ENCODE measurements around the gene KIF5C. TPM values are rescaled to one million over a fixed set of nuclear protein-coding genes. Genes with fewer than 3 reads are reported as not detected.

Gene KIF5C
- total and polyA plus RNA-seq, 4 donors = 0.06 to 0.25 (median 0.14) TPM

DNA sequence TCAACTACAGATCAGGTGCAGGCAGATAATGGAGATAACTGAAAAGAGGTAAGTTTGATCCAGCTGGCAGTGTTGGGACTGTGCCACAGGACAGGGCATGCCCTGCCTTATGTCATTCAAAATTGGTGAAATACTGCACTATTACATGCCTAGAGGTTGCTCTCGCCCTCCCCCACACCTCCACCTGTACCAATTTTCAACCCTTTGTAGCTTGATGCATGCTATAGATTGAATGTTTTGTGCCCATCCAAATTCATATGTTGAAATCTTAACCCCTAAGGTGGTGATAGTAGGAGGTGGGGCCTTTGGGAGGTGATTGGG lies 91.4 kb downstream of the KIF5C start (continued):
- TF ChIP-seq, protein P1, sequence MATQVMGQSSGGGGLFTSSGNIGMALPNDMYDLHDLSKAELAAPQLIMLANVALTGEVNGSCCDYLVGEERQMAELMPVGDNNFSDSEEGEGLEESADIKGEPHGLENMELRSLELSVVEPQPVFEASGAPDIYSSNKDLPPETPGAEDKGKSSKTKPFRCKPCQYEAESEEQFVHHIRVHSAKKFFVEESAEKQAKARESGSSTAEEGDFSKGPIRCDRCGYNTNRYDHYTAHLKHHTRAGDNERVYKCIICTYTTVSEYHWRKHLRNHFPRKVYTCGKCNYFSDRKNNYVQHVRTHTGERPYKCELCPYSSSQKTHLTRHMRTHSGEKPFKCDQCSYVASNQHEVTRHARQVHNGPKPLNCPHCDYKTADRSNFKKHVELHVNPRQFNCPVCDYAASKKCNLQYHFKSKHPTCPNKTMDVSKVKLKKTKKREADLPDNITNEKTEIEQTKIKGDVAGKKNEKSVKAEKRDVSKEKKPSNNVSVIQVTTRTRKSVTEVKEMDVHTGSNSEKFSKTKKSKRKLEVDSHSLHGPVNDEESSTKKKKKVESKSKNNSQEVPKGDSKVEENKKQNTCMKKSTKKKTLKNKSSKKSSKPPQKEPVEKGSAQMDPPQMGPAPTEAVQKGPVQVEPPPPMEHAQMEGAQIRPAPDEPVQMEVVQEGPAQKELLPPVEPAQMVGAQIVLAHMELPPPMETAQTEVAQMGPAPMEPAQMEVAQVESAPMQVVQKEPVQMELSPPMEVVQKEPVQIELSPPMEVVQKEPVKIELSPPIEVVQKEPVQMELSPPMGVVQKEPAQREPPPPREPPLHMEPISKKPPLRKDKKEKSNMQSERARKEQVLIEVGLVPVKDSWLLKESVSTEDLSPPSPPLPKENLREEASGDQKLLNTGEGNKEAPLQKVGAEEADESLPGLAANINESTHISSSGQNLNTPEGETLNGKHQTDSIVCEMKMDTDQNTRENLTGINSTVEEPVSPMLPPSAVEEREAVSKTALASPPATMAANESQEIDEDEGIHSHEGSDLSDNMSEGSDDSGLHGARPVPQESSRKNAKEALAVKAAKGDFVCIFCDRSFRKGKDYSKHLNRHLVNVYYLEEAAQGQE (IDR thresholded peaks at IDR 0.05) = no peak

DNA sequence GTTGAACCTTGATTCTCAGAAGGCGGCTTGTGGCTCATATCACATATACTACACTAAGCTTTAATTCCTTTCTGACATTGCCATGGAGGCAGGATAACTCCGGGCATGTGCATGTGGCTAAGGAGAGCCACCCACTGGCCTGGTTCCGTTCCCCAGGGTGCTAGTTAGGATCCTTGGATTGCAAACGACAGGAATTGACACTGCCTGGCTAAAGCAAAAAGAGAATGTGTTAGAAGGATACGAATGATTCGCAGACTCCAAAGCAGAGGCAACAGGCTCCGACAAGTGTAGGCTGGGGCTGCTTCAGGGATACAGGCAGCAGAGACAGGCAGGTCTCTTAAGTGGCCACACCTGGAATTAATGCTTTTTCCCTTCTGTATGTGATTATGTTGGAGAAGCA lies 92.0 kb downstream of the KIF5C start:
- no peaks in the 10 kb centered on the region for H3K36me3 ChIP-seq (ENCODE audit: control insufficient read depth in 4 of 4, insufficient read depth in 3 of 4, low read depth in 1 of 4, low read length in 3 of 4)
- WGBS = 90% methylated on average over 7 of the region's 7 CpGs
- H3K27ac ChIP-seq (ENCODE audit: low read depth in 1 of 2, low read length in 2 of 2) = no peak overlapping the region

More for the DNA sequence above, 92.0 kb downstream of the KIF5C start:
- no peak overlapping the region for H3K9ac ChIP-seq (ENCODE audit: low read depth in 1 of 2, low read length in 2 of 2)
- DNase-seq (ENCODE audit: low spot score) = no peak
- no peaks in the 10 kb centered on the region for H3K9me3 ChIP-seq (ENCODE audit: control insufficient read depth in 4 of 4, low read length in 3 of 4)
- no peaks in the 10 kb centered on the region for H3K4me1 ChIP-seq (ENCODE audit: control insufficient read depth in 4 of 4, insufficient read depth in 4 of 4, low read length in 3 of 4)
- H3K27me3 ChIP-seq (ENCODE audit: control insufficient read depth in 4 of 4, insufficient read depth in 4 of 4, low read length in 3 of 4) = peaks cover 0 to 2% (median 0%) of the 10 kb centered on the region in 4 donors
- no peak for TF ChIP-seq RAD21 (IDR thresholded peaks at IDR 0.05)
- no peak for TF ChIP-seq RXRA (IDR thresholded peaks at IDR 0.05)
- TF ChIP-seq, protein P1 (IDR thresholded peaks at IDR 0.05) = no peak
- TF ChIP-seq YY1 (IDR thresholded peaks at IDR 0.05) = no peak
- no peak for TF ChIP-seq FOXA2 (IDR thresholded peaks at IDR 0.05)
- TF ChIP-seq HNF4G (IDR thresholded peaks at IDR 0.05) = no peak
- TF ChIP-seq, protein P2, sequence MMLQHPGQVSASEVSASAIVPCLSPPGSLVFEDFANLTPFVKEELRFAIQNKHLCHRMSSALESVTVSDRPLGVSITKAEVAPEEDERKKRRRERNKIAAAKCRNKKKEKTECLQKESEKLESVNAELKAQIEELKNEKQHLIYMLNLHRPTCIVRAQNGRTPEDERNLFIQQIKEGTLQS (IDR thresholded peaks at IDR 0.05) = no peak
- TF ChIP-seq EGR1 (IDR thresholded peaks at IDR 0.05; ENCODE audit: low read depth in 2 of 2) = no peak
- TF ChIP-seq FOXA1 (IDR thresholded peaks at IDR 0.05) = no peak
- TF ChIP-seq, protein P3, sequence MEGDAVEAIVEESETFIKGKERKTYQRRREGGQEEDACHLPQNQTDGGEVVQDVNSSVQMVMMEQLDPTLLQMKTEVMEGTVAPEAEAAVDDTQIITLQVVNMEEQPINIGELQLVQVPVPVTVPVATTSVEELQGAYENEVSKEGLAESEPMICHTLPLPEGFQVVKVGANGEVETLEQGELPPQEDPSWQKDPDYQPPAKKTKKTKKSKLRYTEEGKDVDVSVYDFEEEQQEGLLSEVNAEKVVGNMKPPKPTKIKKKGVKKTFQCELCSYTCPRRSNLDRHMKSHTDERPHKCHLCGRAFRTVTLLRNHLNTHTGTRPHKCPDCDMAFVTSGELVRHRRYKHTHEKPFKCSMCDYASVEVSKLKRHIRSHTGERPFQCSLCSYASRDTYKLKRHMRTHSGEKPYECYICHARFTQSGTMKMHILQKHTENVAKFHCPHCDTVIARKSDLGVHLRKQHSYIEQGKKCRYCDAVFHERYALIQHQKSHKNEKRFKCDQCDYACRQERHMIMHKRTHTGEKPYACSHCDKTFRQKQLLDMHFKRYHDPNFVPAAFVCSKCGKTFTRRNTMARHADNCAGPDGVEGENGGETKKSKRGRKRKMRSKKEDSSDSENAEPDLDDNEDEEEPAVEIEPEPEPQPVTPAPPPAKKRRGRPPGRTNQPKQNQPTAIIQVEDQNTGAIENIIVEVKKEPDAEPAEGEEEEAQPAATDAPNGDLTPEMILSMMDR (IDR thresholded peaks at IDR 0.05; ENCODE audit: low read depth, low read length, missing input control) = no peak
- TF ChIP-seq NR2F2 (IDR thresholded peaks at IDR 0.05) = no peak
- TF ChIP-seq TAF1 (conservative IDR thresholded peaks at IDR 0.05) = no peak
- TF ChIP-seq, protein P4, sequence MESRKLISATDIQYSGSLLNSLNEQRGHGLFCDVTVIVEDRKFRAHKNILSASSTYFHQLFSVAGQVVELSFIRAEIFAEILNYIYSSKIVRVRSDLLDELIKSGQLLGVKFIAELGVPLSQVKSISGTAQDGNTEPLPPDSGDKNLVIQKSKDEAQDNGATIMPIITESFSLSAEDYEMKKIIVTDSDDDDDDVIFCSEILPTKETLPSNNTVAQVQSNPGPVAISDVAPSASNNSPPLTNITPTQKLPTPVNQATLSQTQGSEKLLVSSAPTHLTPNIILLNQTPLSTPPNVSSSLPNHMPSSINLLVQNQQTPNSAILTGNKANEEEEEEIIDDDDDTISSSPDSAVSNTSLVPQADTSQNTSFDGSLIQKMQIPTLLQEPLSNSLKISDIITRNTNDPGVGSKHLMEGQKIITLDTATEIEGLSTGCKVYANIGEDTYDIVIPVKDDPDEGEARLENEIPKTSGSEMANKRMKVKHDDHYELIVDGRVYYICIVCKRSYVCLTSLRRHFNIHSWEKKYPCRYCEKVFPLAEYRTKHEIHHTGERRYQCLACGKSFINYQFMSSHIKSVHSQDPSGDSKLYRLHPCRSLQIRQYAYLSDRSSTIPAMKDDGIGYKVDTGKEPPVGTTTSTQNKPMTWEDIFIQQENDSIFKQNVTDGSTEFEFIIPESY (IDR thresholded peaks at IDR 0.05) = no peak
- no peak for TF ChIP-seq JUND (IDR thresholded peaks at IDR 0.05)
- no peak overlapping the region for H3K4me3 ChIP-seq (ENCODE audit: low read depth in 1 of 3, low read length in 3 of 3)
